K562 (cell line): ENCODE results near the gene INTS13. TPM values are rescaled to one million over a fixed set of nuclear protein-coding genes. Genes with fewer than 3 reads are reported as not detected.

Source experiments
- ATAC-seq: fragments of 200-7000 bp; cut with Tn5 transposase; 3 replicates; pipeline ENCODE4 v1.9.1; 2020; ENCODE audit warnings: moderate library complexity
- BruUV-seq: library from RNA; stranded (reverse); fragments of 400-500 nt; replicated peaks from 2 replicates; lab custom pipeline; 2021; lab: Mats Ljungman, UMichigan
- CTCF ChIA-PET: fragments of 300-600 bp; formaldehyde crosslinking; extraction: SDS; loops from one replicate; lab custom pipeline; 2021; ENCODE audit warnings: low intra/inter-chr PET ratio; lab: Yijun Ruan, JAX
- POLR2A ChIA-PET: fragments of 300-600, 350-650 bp; sonication (Branson Sonifier 250); formaldehyde crosslinking; extraction: SDS; loops from one replicate; lab custom pipeline; 2021; ENCODE audit warnings: antibody characterized with exemption, inconsistent platforms; lab: Yijun Ruan, JAX
- DNase-seq, 4 experiments: peaks; one replicate each; pipeline versions ENCODE4 v3.0.0 to v3.0.0-alpha.2; 2011 to 2018; ENCODE audit warnings: low spot score in 3 of 4, mixed read lengths in 3 of 4; ENCODE audit errors: extremely low read depth in 1 of 4
- FAIRE-seq: peaks from 2 replicates; lab custom pipeline; 2011; peaks lifted over from hg19 to GRCh38; lab: Jason Lieb, UNC
- H2AFZ ChIP-seq: 2 replicates; pipeline ENCODE4 v1.6.0; 2011; ENCODE audit warnings: low read depth, low read length, control low read depth, inconsistent platforms
- H3K27ac ChIP-seq: fragments of 200-600 bp; 3 replicates; pipeline ENCODE4 v1.8.0; 2011; ENCODE audit warnings: low read depth, mild to moderate bottlenecking, control low read depth, inconsistent platforms, low read length, moderate library complexity, mixed read lengths; ENCODE audit errors: extremely low read depth
- H3K27me3 ChIP-seq, 2 experiments: fragments of 300-600 bp in 1 of 2; 2 replicates in 1 of 2; 3 replicates in 1 of 2; pipeline versions ENCODE4 v1.6.0 to v1.8.0; 2011; ENCODE audit warnings: inconsistent platforms in 2 of 2, low read length in 2 of 2, mild to moderate bottlenecking in 1 of 2, mixed read lengths in 1 of 2, moderate library complexity in 1 of 2; ENCODE audit not compliant: control insufficient read depth in 2 of 2, insufficient read depth in 2 of 2
- H3K36me3 ChIP-seq: fragments of 300-600 bp; 3 replicates; pipeline ENCODE4 v1.8.0; 2011; ENCODE audit warnings: mild to moderate bottlenecking, low read length, inconsistent platforms; ENCODE audit not compliant: control insufficient read depth, insufficient read depth
- H3K4me1 ChIP-seq, 2 experiments: fragments of 200-600 bp in 1 of 2; replicated peaks in 1 of 2; 2 replicates in 1 of 2; 3 replicates in 1 of 2; pipeline versions ENCODE4 v1.5.1 to v1.8.0; 2011; ENCODE audit warnings: inconsistent platforms in 2 of 2, low read length in 2 of 2, mild to moderate bottlenecking in 1 of 2, mixed read lengths in 1 of 2, moderate library complexity in 1 of 2; ENCODE audit not compliant: control insufficient read depth in 2 of 2, insufficient read depth in 2 of 2
- H3K4me2 ChIP-seq: 2 replicates; pipeline ENCODE4 v1.6.1; 2011; ENCODE audit warnings: low read length, control low read depth, inconsistent platforms, mixed read lengths; ENCODE audit not compliant: insufficient read depth
- H3K4me3 ChIP-seq: fragments of 200-600 bp; sonication (generic), shearing (Covaris generic); 2 replicates; pipeline ENCODE4 v1.5.1; 2016; ENCODE audit warnings: control low read depth, inconsistent platforms
- H3K79me2 ChIP-seq: fragments of 200-600 bp; 3 replicates; pipeline ENCODE4 v1.8.0; 2011; ENCODE audit warnings: low read length, inconsistent platforms; ENCODE audit not compliant: control insufficient read depth, insufficient read depth
- H3K9ac ChIP-seq, 2 experiments: 2 replicates each; pipeline versions ENCODE4 v1.6.0 to v1.6.1; 2011; ENCODE audit warnings: low read depth in 2 of 2, low read length in 2 of 2, control low read depth in 1 of 2, inconsistent platforms in 1 of 2, mild to moderate bottlenecking in 1 of 2, mixed read lengths in 1 of 2; ENCODE audit not compliant: insufficient read depth in 1 of 2
- H3K9me1 ChIP-seq: one replicate; pipeline ENCODE4 v1.6.0; 2011; ENCODE audit warnings: inconsistent platforms, mild to moderate bottlenecking, low read length, moderate library complexity; ENCODE audit not compliant: control insufficient read depth, insufficient read depth
- H3K9me3 ChIP-seq: replicated peaks from 2 replicates; pipeline ENCODE4 v1.5.1; 2011; ENCODE audit warnings: low read depth, low read length, inconsistent platforms; ENCODE audit not compliant: control insufficient read depth, insufficient read depth
- H4K20me1 ChIP-seq: replicated peaks from 2 replicates; pipeline ENCODE4 v1.6.1; 2011; ENCODE audit warnings: low read length, inconsistent platforms, mixed read lengths; ENCODE audit not compliant: control insufficient read depth, insufficient read depth
- ATF6 ChIP-seq: sonication (generic); formaldehyde crosslinking; IDR thresholded peaks from 2 replicates; pipeline ENCODE4 v1.4.0; 2020; ENCODE audit warnings: mild to moderate bottlenecking, missing genetic modification reagents
- CBX1 ChIP-seq: sonication (generic); IDR thresholded peaks from 2 replicates; pipeline ENCODE4 v1.6.1; 2016; ENCODE audit warnings: antibody characterized with exemption, low read depth, mild to moderate bottlenecking
- CTBP1 ChIP-seq: fragments of 450-650 bp; IDR thresholded peaks from 2 replicates; pipeline ENCODE4 v1.6.1; 2016; ENCODE audit warnings: borderline replicate concordance
- EGR1 ChIP-seq: fragments of 450-650 bp; conservative IDR thresholded peaks from 2 replicates; pipeline ENCODE4 v1.6.1; 2017; ENCODE audit warnings: mild to moderate bottlenecking
- HSF4 ChIP-seq: fragments of 250-450 bp; sonication (Bioruptor Pico); IDR thresholded peaks from 2 replicates; pipeline ENCODE4 v2.1.2; 2022; ENCODE audit warnings: mild to moderate bottlenecking, moderate library complexity, borderline replicate concordance
- MAFG ChIP-seq: fragments of 450-650 bp; conservative IDR thresholded peaks from 2 replicates; pipeline ENCODE4 v1.6.1; 2016; ENCODE audit warnings: missing genetic modification characterization, missing compliant biosample characterization
- NCOA1 ChIP-seq: fragments of 450-650 bp; IDR thresholded peaks from 2 replicates; pipeline ENCODE4 v1.6.1; 2016; ENCODE audit warnings: low read depth
- POLR3G ChIP-seq: IDR thresholded peaks from 2 replicates; pipeline ENCODE4 v1.6.1; 2011; ENCODE audit not compliant: insufficient read length, insufficient replicate concordance; ENCODE audit errors: extremely low read depth
- PREB ChIP-seq: sonication (generic); formaldehyde crosslinking; IDR thresholded peaks from 2 replicates; pipeline ENCODE4 v1.8.1; 2023; ENCODE audit warnings: mild to moderate bottlenecking, missing genetic modification reagents
- RCOR1 ChIP-seq, 2 experiments: IDR thresholded peaks; 2 replicates each; pipeline ENCODE4 v1.6.1; 2012; ENCODE audit warnings: low read depth in 2 of 2, low read length in 2 of 2, borderline replicate concordance in 1 of 2, improper control_type of control experiment in 1 of 2
- SMAD2 ChIP-seq: fragments of 150-350 bp; IDR thresholded peaks from 2 replicates; pipeline ENCODE4 v1.6.1; 2014; ENCODE audit warnings: low read depth, mild to moderate bottlenecking, low read length
- SMC3 ChIP-seq: conservative IDR thresholded peaks from 2 replicates; pipeline ENCODE4 v1.6.1; 2011; ENCODE audit warnings: low read depth, low read length, improper control_type of control experiment; ENCODE audit not compliant: insufficient read depth
- ZFX ChIP-seq: sonication (generic); formaldehyde crosslinking; IDR thresholded peaks from 2 replicates; pipeline ENCODE4 v1.8.0; 2022; ENCODE audit warnings: mild to moderate bottlenecking, missing genetic modification reagents, moderate library complexity
- WGBS: fragments of 100-300 bp; shearing (Covaris generic); methylation state at CpG from one replicate; pipeline ENCODE4 v1.1.6; 2016; ENCODE audit warnings: low coverage, mixed read lengths; ENCODE audit not compliant: insufficient coverage; ENCODE audit errors: missing lambda C conversion rate; 5-methylcytosine and 5-hydroxymethylcytosine counted together
- in situ Hi-C: fragments of 300-500 bp; cut with MboI; formaldehyde crosslinking; loops from 4 replicates; pipeline ENCODE4 v1.15.0; 2018; ENCODE audit warnings: inconsistent platforms, mixed read lengths
- intact Hi-C: fragments of 100-400 bp; cut with micrococcal nuclease; formaldehyde crosslinking; loops from 2 replicates; pipeline ENCODE4 v1.14.2; 2022
- polyA plus RNA-seq, 8 experiments: library from polyadenylated mRNA; depleted of rRNA in 4 of 8; stranded (reverse) in 5 of 8; unstranded in 3 of 8; fragments of >200 nt; fragmentation: Nextera tagmentation in 2 of 8; fragmentation: Illumina TruSeq in 1 of 8; extraction: Ambion mirVana in 2 of 8; extraction: Trizol in 1 of 8; gene quantifications; 2 replicates each; pipeline versions ENCODE4 v1.2.1 to v1.2.3, GENCODE V29; 2011 to 2014; ENCODE audit warnings: inconsistent platforms in 1 of 8, missing spikeins in 1 of 8
- total RNA-seq, 7 experiments: library from RNA; depleted of rRNA in 6 of 7; stranded (reverse); fragments of >200 nt in 6 of 7; fragmentation: Illumina TruSeq in 2 of 7; extraction: Trizol in 2 of 7; gene quantifications; 2 replicates each; pipeline versions ENCODE4 v1.2.1 to v1.2.3, GENCODE V29; 2011 to 2021; ENCODE audit warnings: low replicate concordance in 1 of 7
- TF ChIP-seq, protein P1 (sequence below): fragments of 250-450 bp; sonication (Bioruptor Pico); IDR thresholded peaks from 2 replicates; pipeline ENCODE4 v1.8.0; 2022; ENCODE audit warnings: moderate library complexity, mild to moderate bottlenecking, inconsistent platforms
- TF ChIP-seq, protein P2 (sequence below): fragments of 450-650 bp; formaldehyde crosslinking; IDR thresholded peaks from 2 replicates; pipeline ENCODE4 v1.4.0; 2020; ENCODE audit warnings: mild to moderate bottlenecking, mixed read lengths

The INTS13 gene
- total and polyA plus RNA-seq, 9 of the 15 experiments (the other 6 are each of a cell fraction or from before 2014, with no cell fraction given): 48.3 to 91.8 (median 78.1) TPM

GRCh38 chr12:26884765-26885576 is 52.8 kb downstream of the INTS13 start:
- FAIRE-seq: peak; percentile 95
- no peak for TF ChIP-seq CBX1
- no peak for TF ChIP-seq EGR1
- TF ChIP-seq NCOA1: no peak
- no peak for TF ChIP-seq POLR3G
- TF ChIP-seq, protein P1, sequence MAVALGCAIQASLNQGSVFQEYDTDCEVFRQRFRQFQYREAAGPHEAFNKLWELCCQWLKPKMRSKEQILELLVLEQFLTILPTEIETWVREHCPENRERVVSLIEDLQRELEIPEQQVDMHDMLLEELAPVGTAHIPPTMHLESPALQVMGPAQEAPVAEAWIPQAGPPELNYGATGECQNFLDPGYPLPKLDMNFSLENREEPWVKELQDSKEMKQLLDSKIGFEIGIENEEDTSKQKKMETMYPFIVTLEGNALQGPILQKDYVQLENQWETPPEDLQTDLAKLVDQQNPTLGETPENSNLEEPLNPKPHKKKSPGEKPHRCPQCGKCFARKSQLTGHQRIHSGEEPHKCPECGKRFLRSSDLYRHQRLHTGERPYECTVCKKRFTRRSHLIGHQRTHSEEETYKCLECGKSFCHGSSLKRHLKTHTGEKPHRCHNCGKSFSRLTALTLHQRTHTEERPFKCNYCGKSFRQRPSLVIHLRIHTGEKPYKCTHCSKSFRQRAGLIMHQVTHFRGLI (CRISPR knock-in tag): no peak
- no peak for TF ChIP-seq RCOR1 (IDR thresholded peaks at IDR 0.05; ENCODE audit: borderline replicate concordance in 1 of 2, low read depth in 2 of 2, low read length in 2 of 2)
- TF ChIP-seq PREB: 0 out of 2 replicates have a peak, but pooled peaks have one; percentile 62
- TF ChIP-seq SMAD2: no peak
- TF ChIP-seq MAFG (tag): no peak
- TF ChIP-seq, protein P2, sequence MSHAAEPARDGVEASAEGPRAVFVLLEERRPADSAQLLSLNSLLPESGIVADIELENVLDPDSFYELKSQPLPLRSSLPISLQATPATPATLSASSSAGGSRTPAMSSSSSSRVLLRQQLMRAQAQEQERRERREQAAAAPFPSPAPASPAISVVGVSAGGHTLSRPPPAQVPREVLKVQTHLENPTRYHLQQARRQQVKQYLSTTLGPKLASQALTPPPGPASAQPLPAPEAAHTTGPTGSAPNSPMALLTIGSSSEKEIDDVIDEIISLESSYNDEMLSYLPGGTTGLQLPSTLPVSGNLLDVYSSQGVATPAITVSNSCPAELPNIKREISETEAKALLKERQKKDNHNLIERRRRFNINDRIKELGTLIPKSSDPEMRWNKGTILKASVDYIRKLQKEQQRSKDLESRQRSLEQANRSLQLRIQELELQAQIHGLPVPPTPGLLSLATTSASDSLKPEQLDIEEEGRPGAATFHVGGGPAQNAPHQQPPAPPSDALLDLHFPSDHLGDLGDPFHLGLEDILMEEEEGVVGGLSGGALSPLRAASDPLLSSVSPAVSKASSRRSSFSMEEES (CRISPR knock-in tag): no peak
- peak; percentile 20; the same call in 1 of the 2 replicates for TF ChIP-seq CTBP1
- no peak for TF ChIP-seq ZFX (CRISPR knock-in tag)
- peak; percentile 67 for TF ChIP-seq SMC3
- TF ChIP-seq HSF4 (CRISPR knock-in tag): no peak
- TF ChIP-seq ATF6 (CRISPR knock-in tag): no peak

More at GRCh38 chr12:26884765-26885576, 52.8 kb downstream of the INTS13 start:
- ChIA-PET POLR2A (no interaction called here), CTCF (interaction anchor here (0.6 to 1.8 kb wide), 5 partner anchors 28 to 238 kb away, joined by 3 to 10 read pairs (median 3); no protein-coding TSS in a partner anchor)
- WGBS: 12% methylated on average over 14 of the region's 16 CpGs
- Histone ChIP-seq H3K4me3 (no peak overlapping the region), H3K36me3 (no peaks in the 10 kb centered on the region), H3K9ac (0 out of 4 replicates have a peak overlapping the region, but pooled peaks of 1 of the 2 experiments have one; percentile 56), H2AFZ (peak overlapping the region; percentile 82), H3K9me1 (no peaks in the 10 kb centered on the region), H3K4me2 (peak overlapping the region; percentile 59), H3K27ac (no peak overlapping the region), H3K79me2 (no peaks in the 10 kb centered on the region), H3K4me1 (peaks cover 0 to 4% of the 10 kb centered on the region in 2 experiments; a peak in 3 of 5 replicates), H3K27me3 (0 out of 5 replicates have a peak, but pooled peaks cover 0 to 3% of the 10 kb centered on the region in 2 experiments), H4K20me1 (no peaks in the 10 kb centered on the region; the same call in 1 of the 2 replicates), H3K9me3 (no peaks in the 10 kb centered on the region)
- DNase-seq (peak; percentile 70 to 84 (median 76)), ATAC-seq (peak; percentile 97)
- BruUV-seq: no TSS peak
- intact Hi-C loops (loop anchor here (2.0 to 5.0 kb wide), 2 partner anchors 32 to 103 kb away; no protein-coding TSS in a partner anchor), in situ Hi-C loops (no loop called here)
